ENCODE results near the gene ADAMTS2. TPM values are rescaled to one million over a fixed set of nuclear protein-coding genes. Genes with fewer than 3 reads are reported as not detected.

The ADAMTS2 gene
- total RNA-seq, 6 experiments from 2014 or later = 31.5 to 38.4 (median 34.1) TPM

DNA sequence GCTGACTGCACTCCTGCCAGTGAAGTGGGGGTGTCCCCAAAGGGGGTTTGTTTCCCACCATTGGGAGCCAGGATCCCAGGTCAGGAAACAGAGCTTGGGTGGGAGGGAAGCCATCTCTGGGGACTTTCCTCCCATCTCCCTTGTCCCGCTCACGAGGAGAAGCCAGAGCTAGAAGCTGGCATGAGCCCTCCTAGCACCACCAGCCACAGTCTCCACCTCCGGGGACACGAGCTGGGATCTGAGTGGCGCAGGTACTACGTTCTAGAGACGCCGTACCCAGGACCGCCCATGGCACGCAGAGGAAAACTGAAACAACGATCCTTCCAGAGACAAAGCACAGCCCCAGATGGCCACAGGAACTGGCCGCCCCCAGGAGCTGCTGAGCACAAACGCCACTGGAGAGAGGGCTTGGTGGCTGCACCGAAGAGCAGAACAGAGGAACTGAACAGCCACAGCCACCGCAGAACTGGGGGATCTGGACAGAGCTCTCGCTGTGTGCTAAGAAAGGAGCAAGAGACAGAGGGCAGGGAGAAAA, 29.8 kb downstream of the ADAMTS2 start:
- peaks cover 60% of the 10 kb centered on the region for H3K4me1 Mint-ChIP-seq (ENCODE audit: low read depth)

DNA sequence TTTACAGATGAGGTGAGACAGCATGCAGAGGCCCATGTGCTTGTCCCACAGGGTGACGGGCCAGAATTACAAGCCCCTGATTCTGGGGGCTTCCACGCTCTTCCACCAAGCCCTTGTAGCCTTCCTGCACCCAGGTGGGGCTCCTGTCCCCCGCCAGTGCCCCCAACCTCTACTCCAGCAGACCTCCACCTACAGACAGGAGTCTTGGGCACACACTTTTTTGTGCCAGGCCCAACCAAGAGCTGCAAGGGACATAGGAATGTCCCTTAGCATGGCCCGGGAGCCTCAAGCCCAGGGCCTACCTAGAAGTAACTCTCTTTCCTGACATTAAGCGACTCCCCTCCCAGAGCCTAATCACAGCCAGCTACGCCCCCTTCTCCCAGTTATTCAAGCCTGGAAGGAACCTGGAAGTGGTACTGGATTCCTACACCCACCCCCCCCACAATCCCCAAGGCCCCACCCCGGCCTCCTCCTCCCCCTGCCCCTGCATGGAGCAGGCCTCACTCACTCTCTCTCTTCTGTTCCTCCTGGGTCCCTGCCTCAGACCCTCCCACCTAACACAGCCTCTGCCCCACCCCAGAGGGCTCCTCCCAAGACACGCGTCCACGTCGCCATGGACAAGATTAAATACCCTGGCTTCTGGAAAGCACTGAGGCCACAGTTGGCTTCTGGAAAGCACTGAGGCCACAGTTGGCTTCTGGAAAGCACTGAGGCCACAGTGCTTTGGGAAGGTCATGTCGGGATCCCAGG, 30.5 kb downstream of the ADAMTS2 start:
- Mint-ChIP-seq H3K9me3 (peaks cover 8% of the 10 kb centered on the region), H3K36me3 (ENCODE audit: low read depth) (peaks cover 19% of the 10 kb centered on the region), H3K4me3 (peak overlapping the region; percentile 57), H3K27me3 (ENCODE audit: insufficient read depth) (peaks cover 2% of the 10 kb centered on the region; the same call in 1 of the 2 replicates), H3K4me1 (ENCODE audit: low read depth) (peaks cover 53% of the 10 kb centered on the region), H3K27ac (peak overlapping the region; percentile 97)
- TF ChIP-seq, protein P1, sequence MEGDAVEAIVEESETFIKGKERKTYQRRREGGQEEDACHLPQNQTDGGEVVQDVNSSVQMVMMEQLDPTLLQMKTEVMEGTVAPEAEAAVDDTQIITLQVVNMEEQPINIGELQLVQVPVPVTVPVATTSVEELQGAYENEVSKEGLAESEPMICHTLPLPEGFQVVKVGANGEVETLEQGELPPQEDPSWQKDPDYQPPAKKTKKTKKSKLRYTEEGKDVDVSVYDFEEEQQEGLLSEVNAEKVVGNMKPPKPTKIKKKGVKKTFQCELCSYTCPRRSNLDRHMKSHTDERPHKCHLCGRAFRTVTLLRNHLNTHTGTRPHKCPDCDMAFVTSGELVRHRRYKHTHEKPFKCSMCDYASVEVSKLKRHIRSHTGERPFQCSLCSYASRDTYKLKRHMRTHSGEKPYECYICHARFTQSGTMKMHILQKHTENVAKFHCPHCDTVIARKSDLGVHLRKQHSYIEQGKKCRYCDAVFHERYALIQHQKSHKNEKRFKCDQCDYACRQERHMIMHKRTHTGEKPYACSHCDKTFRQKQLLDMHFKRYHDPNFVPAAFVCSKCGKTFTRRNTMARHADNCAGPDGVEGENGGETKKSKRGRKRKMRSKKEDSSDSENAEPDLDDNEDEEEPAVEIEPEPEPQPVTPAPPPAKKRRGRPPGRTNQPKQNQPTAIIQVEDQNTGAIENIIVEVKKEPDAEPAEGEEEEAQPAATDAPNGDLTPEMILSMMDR (IDR thresholded peaks at IDR 0.05) = no peak; the same call in 1 of the 2 replicates
- no peak for DNase-seq

More for the DNA sequence above, 29.8 kb downstream of the ADAMTS2 start:
- H3K27ac Mint-ChIP-seq = peak overlapping the region; percentile 97
- peaks cover 19% of the 10 kb centered on the region for H3K36me3 Mint-ChIP-seq (ENCODE audit: low read depth)
- peaks cover 8% of the 10 kb centered on the region for H3K9me3 Mint-ChIP-seq
- no peak overlapping the region for H3K4me3 Mint-ChIP-seq
- H3K27me3 Mint-ChIP-seq (ENCODE audit: insufficient read depth) = peaks cover 2% of the 10 kb centered on the region
- no peak for DNase-seq
- TF ChIP-seq, protein P1 (IDR thresholded peaks at IDR 0.05) = no peak

DNA sequence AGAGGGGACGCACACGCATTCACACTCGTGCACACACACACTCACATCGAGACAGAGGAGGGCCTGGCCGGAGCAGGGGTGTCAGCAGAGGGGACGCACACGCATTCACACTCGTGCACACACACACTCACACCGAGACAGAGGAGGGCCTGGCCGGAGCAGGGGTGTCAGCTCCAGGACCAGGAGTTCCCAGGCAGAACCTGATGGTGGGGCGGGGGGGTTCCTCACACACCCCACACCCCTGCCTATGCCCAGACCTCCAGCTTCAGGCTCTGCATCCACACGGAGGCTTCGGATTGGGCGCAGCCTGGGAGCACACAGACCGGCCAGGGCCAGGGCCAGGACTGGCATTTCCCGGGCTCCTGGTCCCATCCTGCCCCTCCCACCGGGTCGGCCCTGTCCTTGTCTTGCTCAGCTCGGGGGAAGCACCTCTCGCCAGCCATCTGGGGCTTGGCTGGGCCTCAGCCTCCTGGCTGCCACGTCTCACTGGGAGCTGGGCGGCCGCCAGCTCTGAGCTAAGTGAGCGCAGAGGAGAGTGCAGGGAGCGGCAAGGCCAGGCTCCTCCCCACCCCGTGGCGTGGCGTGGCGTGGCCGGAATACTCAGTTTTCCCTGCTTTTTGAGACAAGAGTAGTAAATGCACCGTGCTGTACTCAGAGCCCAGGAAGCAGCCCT, 31.3 kb downstream of the ADAMTS2 start:
- peaks cover 45% of the 10 kb centered on the region for H3K4me1 Mint-ChIP-seq (ENCODE audit: low read depth)

DNA sequence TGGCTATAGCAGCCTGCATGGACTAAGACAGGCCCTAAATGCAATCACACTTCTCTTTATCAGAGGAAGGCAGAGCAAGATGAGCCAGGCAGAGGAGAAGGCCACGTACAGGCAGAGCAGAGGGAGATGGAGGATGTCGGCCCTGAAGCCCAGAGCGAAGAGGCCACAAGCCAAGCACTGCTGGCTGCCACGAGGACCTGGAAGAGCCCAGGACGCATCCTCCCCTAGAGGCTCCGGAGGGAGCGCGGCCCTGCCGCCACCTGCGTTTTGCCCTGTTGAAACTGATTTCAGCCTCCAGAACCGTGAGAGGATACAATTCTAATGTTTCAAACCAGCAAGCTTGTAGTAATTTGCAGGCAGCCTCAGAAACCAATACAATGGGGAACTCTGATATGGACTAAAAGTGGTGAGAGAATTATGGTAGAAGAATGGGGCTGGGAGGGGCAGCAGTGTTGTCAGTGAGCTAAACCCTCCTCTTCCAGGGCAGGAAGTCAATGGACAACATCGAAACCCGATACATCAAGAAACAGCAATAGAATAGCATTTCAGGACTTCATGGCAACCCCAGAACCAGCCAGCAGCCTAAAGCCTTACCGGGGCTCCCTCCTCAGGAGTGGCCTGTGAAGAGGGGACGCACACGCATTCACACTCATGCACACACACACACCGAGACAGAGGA, 32.6 kb downstream of the ADAMTS2 start:
- H3K4me3 Mint-ChIP-seq = peak overlapping the region; percentile 32; the same call in 1 of the 2 replicates
- peaks cover 2% of the 10 kb centered on the region; the same call in 1 of the 2 replicates for H3K27me3 Mint-ChIP-seq (ENCODE audit: insufficient read depth)
- H3K36me3 Mint-ChIP-seq (ENCODE audit: low read depth) = peaks cover 23% of the 10 kb centered on the region
- no peak for DNase-seq
- peak overlapping the region; percentile 81 for H3K27ac Mint-ChIP-seq
- peaks cover 8% of the 10 kb centered on the region for H3K9me3 Mint-ChIP-seq
- H3K4me1 Mint-ChIP-seq (ENCODE audit: low read depth) = peaks cover 45% of the 10 kb centered on the region
- TF ChIP-seq, protein P1 (IDR thresholded peaks at IDR 0.05) = no peak

More for the DNA sequence above, 31.3 kb downstream of the ADAMTS2 start:
- H3K4me3 Mint-ChIP-seq = peak overlapping the region; percentile 57
- peaks cover 8% of the 10 kb centered on the region for H3K9me3 Mint-ChIP-seq
- H3K27ac Mint-ChIP-seq = peak overlapping the region; percentile 97
- DNase-seq = peak; percentile 91
- peaks cover 2% of the 10 kb centered on the region; the same call in 1 of the 2 replicates for H3K27me3 Mint-ChIP-seq (ENCODE audit: insufficient read depth)
- peaks cover 19% of the 10 kb centered on the region for H3K36me3 Mint-ChIP-seq (ENCODE audit: low read depth)
- TF ChIP-seq, protein P1 (IDR thresholded peaks at IDR 0.05) = peak; percentile 26

DNA sequence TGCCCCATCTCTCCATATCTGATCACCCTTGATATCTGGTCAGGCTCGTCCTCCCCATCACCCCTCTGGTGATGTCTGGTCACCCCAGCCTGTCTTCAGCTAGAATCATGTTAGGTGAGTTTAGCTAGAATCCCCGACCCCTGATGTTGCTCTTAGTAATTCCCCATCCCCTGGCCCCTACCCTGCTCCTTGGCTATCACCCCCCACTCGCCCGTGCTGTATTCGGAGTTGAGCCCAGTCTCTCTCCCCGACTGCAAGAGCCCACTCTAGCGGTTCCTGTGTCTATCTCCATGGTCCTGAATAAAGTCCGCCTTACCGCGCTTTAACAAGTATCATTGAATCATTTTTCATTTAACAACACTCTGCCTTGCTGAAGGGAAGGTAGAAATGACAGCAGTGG, 33.7 kb downstream of the ADAMTS2 start:
- H3K9me3 Mint-ChIP-seq = peaks cover 8% of the 10 kb centered on the region
- H3K4me1 Mint-ChIP-seq (ENCODE audit: low read depth) = peaks cover 56% of the 10 kb centered on the region

More for the DNA sequence above, 33.7 kb downstream of the ADAMTS2 start:
- peaks cover 26% of the 10 kb centered on the region for H3K36me3 Mint-ChIP-seq (ENCODE audit: low read depth)
- H3K27me3 Mint-ChIP-seq (ENCODE audit: insufficient read depth) = peaks cover 2% of the 10 kb centered on the region; the same call in 1 of the 2 replicates
- TF ChIP-seq, protein P1 (IDR thresholded peaks at IDR 0.05) = no peak
- no peak overlapping the region for H3K4me3 Mint-ChIP-seq
- DNase-seq = no peak
- H3K27ac Mint-ChIP-seq = peak overlapping the region; percentile 4; the same call in 1 of the 2 replicates
